HG03342 (cell line): Measurements from ENCODE around the gene NLRP3.

Experiments used
- ATAC-seq: cut with Tn5 transposase; IDR thresholded peaks from one replicate; pipeline ENCODE4 v1.9.1; 2021; ENCODE audit warnings: mild to moderate bottlenecking, moderate library complexity; ENCODE audit not compliant: unreplicated experiment

NLRP3 gene

GRCh38 chr1:247435759-247436147, 19.8 kb downstream of the NLRP3 start:
- no peak for ATAC-seq

DNA sequence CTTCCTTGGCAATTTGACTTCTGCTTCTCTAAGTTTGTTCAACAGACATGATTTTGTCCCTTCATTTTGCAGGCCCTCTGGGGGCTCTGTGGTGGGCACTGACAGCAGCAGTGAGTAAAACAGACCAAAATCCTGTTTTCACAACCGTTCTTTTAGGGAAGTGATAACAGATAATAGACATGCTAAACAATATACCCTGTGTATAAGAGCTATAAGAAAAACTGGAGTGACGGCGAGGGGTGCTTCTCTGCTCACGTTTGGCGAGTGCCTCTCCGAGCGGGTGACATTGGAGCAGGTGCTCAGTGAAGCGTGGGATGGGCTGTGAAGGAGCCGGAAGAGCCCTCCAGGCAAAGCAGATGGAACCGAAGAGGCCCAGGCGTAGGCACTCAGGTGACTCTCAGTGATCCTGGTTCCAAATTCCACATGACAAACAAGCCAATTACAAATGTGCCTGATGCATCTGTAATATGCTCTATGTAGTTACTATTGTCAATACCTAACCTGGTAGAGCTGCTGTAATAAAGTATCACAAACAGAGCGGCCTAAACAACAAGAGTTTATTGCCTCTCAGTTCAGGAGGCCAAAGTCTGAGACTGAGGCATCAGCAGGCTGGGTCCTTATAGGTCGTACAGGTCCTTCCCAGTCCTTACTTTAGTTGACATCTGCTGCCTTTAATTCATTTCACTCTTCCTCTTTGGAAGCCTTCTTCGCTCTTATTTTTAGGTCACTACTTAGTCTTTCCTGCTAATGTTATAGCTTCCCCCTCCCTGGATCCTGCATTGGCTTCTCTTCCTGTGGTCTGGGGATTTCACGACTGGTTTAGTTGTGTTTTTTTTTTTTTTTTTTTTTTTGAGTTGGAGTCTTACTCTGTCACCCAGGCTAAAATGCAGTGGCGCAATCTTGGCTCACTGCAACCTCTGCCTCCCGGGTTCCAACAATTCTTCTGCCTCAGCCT, 21.9 kb downstream of the NLRP3 start:
- ATAC-seq = no peak

DNA sequence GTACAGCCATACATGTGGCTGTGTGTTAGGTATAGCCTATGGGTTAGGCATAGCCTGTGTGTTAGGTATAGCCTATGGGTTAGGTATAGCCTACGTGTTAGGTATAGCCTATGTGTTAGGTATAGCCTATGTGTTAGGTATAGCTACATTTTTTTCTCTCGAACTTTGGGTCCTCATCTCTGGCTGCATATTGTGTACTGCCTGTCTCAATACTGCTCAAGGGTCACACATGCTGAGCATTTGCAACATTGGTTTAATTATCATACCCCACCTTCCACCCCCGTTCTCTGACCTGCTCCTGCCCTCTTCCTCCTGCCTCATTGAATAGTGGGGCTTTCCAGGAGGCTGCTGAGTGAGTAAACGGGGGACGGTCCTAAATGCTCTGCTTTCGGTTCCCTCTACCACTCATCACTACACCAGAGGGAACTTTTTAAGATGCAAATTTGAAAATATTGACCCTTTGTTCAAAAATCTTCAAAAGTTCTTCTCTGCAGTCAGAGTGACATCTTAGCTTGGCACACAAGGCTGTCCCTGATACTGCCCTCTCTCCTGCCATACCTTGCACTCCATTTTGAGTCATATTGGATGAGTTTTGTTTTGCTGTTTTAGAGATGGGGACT, 24.1 kb downstream of the NLRP3 start:
- peak; percentile 94 for ATAC-seq

GRCh38 chr1:247441606-247442005, 25.6 kb downstream of the NLRP3 start:
- ATAC-seq = no peak

DNA sequence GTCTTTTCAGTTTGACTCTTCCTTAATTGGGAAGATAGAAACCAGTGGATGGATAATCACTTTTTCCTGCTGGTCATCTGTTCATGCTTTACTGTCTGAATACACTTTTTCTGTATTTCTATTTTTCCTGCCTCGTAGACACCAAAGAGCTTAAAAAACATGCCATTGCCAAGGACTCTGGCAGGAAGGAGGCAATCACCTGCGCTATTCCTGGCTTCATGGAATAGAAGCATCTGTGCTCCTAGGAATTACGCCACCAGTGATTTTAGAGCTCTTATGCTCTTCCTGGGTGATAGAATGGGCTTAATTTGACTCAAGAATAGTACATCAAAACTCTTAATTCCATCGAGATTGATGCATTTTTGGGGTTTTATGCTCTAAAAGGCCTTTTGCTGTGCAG, 26.2 kb downstream of the NLRP3 start:
- ATAC-seq = no peak

DNA sequence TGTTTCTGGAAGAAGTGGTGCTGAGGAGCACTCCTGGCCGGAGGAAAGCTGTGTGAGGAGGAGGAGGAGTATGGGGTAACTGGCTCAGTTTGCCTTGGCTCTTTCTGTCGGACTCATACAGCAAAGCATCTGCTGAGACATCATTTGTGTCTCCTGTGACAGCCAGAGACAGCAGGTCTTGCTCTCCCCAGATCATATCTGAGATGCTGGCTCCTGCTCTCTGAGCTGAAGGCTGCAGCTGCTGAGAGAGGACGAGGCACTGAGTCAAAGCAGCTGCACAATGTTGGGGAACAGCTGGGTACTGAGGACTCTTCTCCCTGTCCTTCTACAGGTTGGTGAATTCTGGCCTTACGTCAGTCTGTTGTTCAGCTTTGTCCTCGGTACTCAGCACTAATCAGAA, 27.7 kb downstream of the NLRP3 start:
- no peak for ATAC-seq

DNA sequence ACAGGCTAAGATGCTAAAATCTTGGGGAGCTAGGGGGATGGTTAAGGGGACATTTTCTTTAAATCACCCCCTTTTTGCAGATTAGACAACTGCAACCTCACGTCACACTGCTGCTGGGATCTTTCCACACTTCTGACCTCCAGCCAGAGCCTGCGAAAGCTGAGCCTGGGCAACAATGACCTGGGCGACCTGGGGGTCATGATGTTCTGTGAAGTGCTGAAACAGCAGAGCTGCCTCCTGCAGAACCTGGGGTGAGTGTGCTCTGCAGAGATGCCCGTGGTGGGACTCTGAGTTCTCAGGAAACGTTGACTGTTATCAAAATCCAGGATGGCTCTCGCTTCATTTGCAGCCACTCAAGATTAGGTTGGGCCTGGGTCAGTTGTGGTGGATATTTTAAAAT, 28.6 kb downstream of the NLRP3 start:
- no peak for ATAC-seq

- no peak for ATAC-seq
Observed at GRCh38 chr1:247445526-247446356, 29.8 kb downstream of the NLRP3 start.

DNA sequence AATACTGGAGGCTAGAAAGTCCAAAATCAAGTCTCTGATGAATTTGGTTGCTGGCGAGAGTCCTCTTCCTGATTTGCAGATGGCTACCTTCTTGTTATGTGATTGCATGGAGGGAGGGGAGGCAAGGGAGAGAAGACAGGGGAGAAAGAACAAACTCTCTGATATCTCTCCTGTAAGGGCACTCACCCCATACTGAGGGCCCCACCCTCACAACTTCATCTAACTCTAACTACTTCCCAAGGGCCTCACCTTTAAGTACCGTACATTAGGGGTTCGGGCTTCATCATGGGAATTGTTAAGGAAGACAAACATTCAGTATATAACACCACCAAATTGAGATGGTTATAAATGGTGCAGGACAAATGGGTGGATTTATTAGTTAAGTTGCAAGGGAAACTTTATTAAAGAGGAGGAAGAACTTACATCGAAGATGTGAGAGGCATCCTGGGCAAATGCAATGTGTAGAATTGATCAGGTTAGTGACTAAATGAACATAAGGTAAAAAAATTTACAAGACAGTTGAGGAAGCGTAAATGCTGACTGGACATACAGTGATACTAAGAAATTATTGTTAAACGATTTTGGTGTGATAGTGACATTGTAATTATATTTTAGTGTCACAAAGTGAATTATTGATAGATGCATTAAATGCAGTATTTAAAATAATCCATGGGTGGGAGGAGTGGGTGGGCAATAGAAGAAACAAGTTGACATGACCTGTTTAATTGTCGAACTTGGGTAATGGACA, 31.4 kb downstream of the NLRP3 start:
- ATAC-seq = no peak

- ATAC-seq = no peak
Observed at GRCh38 chr1:247448107-247448791, 32.3 kb downstream of the NLRP3 start.

DNA sequence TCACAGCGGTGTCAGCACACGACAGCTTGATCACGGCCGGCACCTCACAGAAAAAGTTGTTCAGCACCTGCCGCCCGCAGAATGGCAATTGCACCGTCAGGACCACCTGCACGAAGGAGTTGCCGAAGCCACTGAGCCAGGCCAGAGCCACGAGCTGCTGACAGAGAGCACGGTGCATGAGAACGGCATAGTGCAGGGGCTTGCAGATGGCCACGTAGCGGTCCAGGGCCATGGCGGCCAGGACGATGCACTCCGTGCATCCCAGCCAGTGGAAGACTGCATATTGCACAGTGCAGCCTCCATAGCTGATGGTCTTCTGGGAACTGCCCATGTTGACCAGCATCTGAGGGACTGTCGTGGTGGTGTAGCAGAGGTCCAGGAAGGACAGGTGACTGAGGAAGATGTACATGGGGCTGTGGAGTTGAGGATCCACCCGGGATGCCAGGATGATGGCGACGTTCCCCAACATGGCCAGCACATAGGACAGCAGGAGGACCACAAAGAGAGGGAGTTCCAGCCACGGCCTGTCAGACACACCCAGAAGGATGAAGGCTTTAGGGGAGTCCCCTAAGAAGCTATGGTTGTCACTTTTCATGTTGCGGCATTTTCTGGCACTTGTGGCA, 35.5 kb downstream of the NLRP3 start:
- ATAC-seq = no peak

DNA sequence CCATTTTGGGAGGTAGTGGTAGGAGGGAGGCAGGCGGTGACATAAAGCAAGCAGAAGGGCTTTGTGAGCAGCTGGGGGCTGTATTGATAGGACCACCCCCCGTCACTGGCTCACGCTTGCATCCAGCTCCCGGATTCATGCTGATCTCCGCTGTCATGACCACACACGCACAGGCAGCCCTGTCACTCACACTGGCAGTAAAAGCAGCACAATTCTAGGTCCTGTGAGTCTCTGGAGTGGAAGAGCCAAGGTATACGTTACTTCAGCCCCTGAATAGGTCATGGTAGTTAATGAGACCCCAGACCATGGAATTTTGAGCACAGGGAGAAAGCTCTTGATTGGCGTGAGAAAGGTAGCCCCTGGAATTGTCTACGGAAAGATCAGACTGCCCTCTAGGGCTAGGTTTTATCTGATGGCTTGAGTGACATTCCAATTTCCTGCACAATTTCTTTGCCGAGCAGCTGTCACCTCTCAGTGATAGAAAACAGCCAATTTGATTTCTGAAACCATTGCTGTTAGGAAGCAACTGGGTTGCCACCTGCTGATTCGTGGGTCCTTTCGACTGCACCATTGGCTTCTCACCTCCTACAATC, 36.6 kb downstream of the NLRP3 start:
- ATAC-seq = no peak

GRCh38 chr1:247453245-247453644, 37.3 kb downstream of the NLRP3 start:
- ATAC-seq = no peak

GRCh38 chr1:247453997-247454396, 38.0 kb downstream of the NLRP3 start:
- ATAC-seq = no peak

- no peak for ATAC-seq
Observed at GRCh38 chr1:247456021-247456420, 40.0 kb downstream of the NLRP3 start.

DNA sequence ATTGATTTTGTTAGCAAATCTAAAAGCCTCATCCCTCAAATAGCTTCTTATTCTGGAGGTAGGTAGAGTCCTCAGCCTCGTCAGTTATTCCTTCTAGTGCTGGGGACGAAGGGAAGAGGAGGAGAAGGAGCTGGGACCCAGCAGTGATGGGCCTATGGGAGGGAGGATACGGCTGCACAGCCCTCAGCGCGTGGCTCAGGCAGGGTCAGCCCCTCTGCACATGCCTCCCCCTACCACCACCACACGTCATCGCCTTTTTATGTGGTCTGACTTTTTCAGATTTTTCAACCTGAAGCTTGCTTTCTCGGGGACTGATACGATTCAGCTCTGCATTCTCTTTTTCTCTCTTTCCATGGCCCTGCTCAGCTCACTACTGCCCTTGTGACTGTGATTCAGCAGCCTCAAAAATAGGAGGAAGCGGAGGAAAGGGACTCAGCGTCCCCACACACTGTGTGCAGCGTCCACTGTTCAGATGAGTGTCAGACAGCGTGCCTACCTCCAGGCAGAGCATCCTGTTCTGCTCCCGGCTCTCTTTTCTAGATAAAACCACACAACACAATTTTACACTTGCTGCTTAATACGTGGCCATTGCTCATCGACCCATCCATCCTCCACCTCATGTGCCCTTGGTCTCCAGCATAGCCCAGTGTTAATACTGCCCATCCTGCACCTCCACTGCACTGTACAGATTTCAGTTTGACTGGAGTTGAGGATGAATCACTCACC, 41.1 kb downstream of the NLRP3 start:
- no peak for ATAC-seq

DNA sequence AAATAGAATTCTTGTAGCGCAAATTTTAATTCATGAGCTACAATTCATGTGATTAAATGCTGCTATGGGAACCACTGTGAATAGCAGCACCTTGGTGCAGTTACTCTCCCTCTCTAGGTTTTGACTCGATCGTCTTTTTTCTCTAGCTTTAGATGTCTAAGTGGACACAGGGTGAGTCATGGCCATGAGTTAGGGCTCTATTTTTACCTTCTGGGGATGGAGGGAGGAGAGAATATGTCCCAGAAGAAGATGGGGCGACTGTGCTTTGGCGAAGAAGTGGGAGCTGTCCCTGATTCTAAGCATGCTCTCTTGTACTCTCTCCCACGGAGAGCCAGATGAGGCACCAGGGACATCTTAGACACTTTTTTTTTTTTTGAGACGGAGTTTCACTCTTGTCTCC, 43.5 kb downstream of the NLRP3 start:
- ATAC-seq = no peak

- no peak for ATAC-seq
Observed at GRCh38 chr1:247465796-247466195, 49.8 kb downstream of the NLRP3 start.

- no peak for ATAC-seq
Observed at GRCh38 chr1:247467129-247467528, 51.2 kb downstream of the NLRP3 start.
